WI38 (cell line): ENCODE results near the gene HLA-A.

Experiments
- H3K4me3 ChIP-seq: 2 replicates; pipeline ENCODE4 v1.5.1; 2011; ENCODE audit warnings: low read depth, mild to moderate bottlenecking, control low read depth, low read length
- TF ChIP-seq, protein P1 (sequence below): IDR thresholded peaks from 2 replicates; pipeline ENCODE4 v1.5.1; 2012; ENCODE audit warnings: low read depth, mild to moderate bottlenecking, control low read depth, low read length

HLA-A gene

DNA sequence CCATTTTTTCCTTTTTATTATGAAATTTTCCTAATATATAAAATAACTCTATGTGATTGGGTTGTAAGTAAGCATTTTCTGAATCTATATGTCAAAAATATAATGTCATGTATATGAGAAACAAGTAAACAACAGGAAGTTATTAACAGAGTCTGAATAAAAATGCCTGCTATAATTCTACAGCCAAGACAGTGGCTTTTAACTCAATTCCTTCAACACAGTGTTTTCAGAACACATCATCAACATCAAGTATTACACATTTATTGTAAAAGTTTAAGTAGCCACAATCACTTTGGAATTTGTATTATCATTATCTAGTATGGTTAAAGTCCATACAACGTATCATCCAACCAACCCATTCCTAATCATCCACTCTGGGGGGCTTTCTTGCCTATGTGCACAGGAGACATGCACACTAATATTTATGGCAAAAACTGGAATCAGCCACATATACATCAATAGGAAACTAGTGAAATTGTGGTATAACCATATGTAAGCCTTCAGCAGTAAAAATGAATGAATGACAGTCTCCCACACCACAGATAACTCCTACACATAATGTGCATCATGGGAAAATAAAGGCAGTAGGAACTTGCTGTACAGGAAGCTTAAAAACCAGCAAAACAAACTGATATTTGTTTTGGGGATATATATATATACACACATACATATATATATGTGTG, 6.9 kb upstream of the HLA-A start:
- TF ChIP-seq, protein P1, sequence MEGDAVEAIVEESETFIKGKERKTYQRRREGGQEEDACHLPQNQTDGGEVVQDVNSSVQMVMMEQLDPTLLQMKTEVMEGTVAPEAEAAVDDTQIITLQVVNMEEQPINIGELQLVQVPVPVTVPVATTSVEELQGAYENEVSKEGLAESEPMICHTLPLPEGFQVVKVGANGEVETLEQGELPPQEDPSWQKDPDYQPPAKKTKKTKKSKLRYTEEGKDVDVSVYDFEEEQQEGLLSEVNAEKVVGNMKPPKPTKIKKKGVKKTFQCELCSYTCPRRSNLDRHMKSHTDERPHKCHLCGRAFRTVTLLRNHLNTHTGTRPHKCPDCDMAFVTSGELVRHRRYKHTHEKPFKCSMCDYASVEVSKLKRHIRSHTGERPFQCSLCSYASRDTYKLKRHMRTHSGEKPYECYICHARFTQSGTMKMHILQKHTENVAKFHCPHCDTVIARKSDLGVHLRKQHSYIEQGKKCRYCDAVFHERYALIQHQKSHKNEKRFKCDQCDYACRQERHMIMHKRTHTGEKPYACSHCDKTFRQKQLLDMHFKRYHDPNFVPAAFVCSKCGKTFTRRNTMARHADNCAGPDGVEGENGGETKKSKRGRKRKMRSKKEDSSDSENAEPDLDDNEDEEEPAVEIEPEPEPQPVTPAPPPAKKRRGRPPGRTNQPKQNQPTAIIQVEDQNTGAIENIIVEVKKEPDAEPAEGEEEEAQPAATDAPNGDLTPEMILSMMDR = no peak
- H3K4me3 ChIP-seq = no peak overlapping the region

DNA sequence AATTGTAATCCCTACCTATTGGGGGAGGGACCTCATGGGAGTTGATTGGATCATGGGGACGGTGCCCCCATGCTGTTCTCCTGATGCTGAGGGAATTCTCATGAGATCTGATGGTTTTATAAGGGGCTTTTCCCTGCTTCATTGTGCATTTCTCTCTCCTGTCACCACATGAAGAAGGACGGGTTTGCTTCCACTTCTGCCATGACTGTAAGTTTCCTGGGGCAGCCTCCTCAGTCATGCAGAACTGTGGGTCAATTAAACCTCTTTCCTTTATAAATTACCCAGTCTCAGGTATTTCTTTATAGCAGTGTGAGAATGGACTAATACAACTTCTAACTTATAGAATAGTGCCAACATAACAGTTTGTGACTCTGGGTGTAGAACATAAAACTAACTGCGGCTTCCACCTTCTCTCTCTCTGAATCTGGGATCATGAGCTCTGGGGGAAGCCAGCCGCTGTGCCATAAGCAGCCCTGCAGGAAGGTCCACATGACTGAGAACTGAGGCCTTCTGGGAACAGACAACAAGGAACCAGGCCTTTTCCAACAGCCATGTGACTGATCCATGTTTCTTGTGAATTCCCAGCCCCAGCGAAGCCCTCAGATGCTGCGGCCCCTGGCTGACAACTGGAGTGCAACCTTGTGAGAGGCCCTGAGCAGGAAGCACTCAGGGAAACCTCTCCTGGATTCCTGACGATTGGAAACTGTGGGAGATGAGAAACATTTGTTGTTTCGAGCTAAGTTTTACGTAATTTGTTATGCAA, 3.4 kb upstream of the HLA-A start:
- TF ChIP-seq, protein P1 = no peak
- H3K4me3 ChIP-seq = no peak overlapping the region

DNA sequence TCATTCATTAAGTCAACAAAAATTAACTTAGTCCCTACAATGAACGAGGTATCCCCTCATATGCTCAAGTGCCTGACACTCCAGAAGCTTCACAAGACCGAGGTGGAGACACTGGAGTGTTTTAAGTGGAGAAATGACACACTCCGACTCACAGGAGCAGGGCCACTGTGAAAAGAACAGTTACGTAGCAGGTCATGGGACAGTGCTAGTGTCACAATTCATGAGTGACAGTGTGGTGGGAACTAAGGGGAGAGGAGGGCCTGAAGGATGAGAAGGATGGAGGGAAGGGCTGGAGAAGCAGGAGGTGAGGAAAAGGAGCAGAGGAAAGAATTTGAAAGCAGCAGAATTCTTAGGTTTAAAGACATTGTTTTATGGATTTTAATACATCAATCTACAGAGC, 1.3 kb upstream of the HLA-A start:
- no peak overlapping the region for H3K4me3 ChIP-seq
- TF ChIP-seq, protein P1 = no peak

DNA sequence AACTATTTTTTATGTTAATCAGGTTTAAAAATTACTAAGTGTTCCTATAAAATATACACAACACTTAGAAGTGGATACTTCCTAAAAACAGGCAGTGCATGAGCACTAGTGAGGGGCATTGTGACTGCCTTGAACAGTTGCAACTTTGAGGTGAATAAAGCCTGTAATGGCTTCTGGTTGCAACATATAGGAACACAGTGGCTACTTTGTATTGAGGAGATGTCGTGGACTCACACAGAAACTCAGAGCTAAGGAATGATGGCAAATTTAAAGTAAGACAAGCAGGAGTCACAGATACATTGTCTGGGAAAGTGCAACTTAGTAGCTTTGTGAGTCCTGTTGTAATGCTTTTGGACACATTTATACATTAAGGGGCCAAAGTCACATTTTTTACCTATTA, 861 bp upstream of the HLA-A start:
- TF ChIP-seq, protein P1 = no peak
- peak overlapping the region; percentile 67 for H3K4me3 ChIP-seq

DNA sequence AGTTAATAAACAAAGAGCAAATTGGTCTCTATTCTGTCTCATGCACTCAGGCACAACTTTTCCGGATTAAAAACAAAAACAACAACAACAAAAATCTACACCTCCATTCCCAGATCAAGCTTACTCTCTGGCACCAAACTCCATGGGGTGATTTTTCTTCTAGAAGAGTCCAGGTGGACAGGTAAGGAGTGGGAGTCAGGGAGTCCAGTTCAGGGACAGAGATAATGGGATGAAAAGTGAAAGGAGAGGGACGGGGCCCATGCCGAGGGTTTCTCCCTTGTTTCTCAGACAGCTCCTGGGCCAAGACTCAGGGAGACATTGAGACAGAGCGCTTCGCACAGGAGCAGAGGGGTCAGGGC, 437 bp upstream of the HLA-A start:
- TF ChIP-seq, protein P1 = no peak
- peak overlapping the region; percentile 67 for H3K4me3 ChIP-seq

DNA sequence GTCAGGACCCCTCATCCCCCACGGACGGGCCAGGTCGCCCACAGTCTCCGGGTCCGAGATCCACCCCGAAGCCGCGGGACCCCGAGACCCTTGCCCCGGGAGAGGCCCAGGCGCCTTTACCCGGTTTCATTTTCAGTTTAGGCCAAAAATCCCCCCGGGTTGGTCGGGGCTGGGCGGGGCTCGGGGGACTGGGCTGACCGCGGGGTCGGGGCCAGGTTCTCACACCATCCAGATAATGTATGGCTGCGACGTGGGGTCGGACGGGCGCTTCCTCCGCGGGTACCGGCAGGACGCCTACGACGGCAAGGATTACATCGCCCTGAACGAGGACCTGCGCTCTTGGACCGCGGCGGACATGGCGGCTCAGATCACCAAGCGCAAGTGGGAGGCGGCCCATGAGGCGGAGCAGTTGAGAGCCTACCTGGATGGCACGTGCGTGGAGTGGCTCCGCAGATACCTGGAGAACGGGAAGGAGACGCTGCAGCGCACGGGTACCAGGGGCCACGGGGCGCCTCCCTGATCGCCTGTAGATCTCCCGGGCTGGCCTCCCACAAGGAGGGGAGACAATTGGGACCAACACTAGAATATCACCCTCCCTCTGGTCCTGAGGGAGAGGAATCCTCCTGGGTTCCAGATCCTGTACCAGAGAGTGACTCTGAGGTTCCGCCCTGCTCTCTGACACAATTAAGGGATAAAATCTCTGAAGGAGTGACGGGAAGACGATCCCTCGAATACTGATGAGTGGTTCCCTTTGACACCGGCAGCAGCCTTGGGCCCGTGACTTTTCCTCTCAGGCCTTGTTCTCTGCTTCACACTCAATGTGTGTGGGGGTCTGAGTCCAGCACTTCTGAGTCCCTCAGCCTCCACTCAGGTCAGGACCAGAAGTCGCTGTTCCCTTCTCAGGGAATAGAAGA, 978 bp downstream of the HLA-A start:
- TF ChIP-seq, protein P1 = no peak
- peak overlapping the region; percentile 67 for H3K4me3 ChIP-seq
